OCI-LY1 (cell line): Measurements from ENCODE around the gene LAMTOR1.
"Not testable (repeated sequence)": the region's sequence is repeated elsewhere in the genome, so short reads cannot be mapped to it uniquely, and the experiment has no call there.

Experiments
- H2AFZ ChIP-seq: fragments of 200-600 bp; sonication (generic), shearing (Covaris generic); 2 replicates; pipeline ENCODE4 v1.6.0; 2014; ENCODE audit warnings: antibody characterized with exemption, mild to moderate bottlenecking, low read length
- H3F3A ChIP-seq: fragments of 200-600 bp; sonication (generic), shearing (Covaris generic); 2 replicates; pipeline ENCODE4 v1.6.0; 2014; ENCODE audit warnings: mild to moderate bottlenecking, antibody characterized with exemption, low read length, moderate library complexity; ENCODE audit not compliant: insufficient read depth
- H3K27ac ChIP-seq: fragments of 200-600 bp; sonication (generic); 2 replicates; pipeline ENCODE4 v1.5.1; 2014; ENCODE audit warnings: low read length, mixed run types, mild to moderate bottlenecking, low read depth; ENCODE audit not compliant: poor library complexity, severe bottlenecking
- H3K27me3 ChIP-seq: fragments of 200-600 bp; sonication (generic); 2 replicates; pipeline ENCODE4 v1.6.0; 2014; ENCODE audit warnings: antibody characterized with exemption, mild to moderate bottlenecking, low read length, moderate library complexity; ENCODE audit not compliant: insufficient read depth
- H3K36me3 ChIP-seq: fragments of 200-600 bp; sonication (generic); 2 replicates; pipeline ENCODE4 v1.6.1; 2014; ENCODE audit warnings: mild to moderate bottlenecking, antibody characterized with exemption, low read length, moderate library complexity, mixed read lengths; ENCODE audit not compliant: insufficient read depth
- H3K4me1 ChIP-seq: fragments of 200-600 bp; sonication (generic); 2 replicates; pipeline ENCODE4 v1.5.1; 2014; ENCODE audit warnings: mild to moderate bottlenecking, low read length, moderate library complexity; ENCODE audit not compliant: insufficient read depth, severe bottlenecking
- H3K4me2 ChIP-seq: fragments of 200-600 bp; sonication (generic), shearing (Covaris generic); 2 replicates; pipeline ENCODE4 v1.6.1; 2014; ENCODE audit warnings: low read length
- H3K4me3 ChIP-seq: fragments of 200-600 bp; sonication (generic); 2 replicates; pipeline ENCODE4 v1.5.1; 2014; ENCODE audit warnings: low read length, low read depth, mild to moderate bottlenecking, mixed read lengths; ENCODE audit not compliant: poor library complexity, severe bottlenecking
- H3K79me2 ChIP-seq: fragments of 200-600 bp; shearing (Covaris generic); 2 replicates; pipeline ENCODE4 v1.6.1; 2016; ENCODE audit warnings: mixed run types, low read length, mixed read lengths; ENCODE audit not compliant: insufficient read depth
- H3K9ac ChIP-seq: fragments of 200-600 bp; sonication (generic), shearing (Covaris generic); 2 replicates; pipeline ENCODE4 v1.6.1; 2014; ENCODE audit warnings: mild to moderate bottlenecking, low read length, mixed read lengths
- H3K9me2 ChIP-seq: fragments of 200-600 bp; sonication (generic), shearing (Covaris generic); 2 replicates; pipeline ENCODE4 v1.6.1; 2014; ENCODE audit warnings: low read depth, mild to moderate bottlenecking, low read length, mixed read lengths
- H3K9me3 ChIP-seq: fragments of 200-600 bp; shearing (Covaris generic); 2 replicates; pipeline ENCODE4 v1.6.1; 2014; ENCODE audit warnings: low read length, mixed read lengths
- H4K20me1 ChIP-seq: fragments of 200-600 bp; sonication (generic), shearing (Covaris generic); 2 replicates; pipeline ENCODE4 v1.6.0; 2016; ENCODE audit warnings: mild to moderate bottlenecking, low read length; ENCODE audit not compliant: insufficient read depth
- EZH2 ChIP-seq: fragments of 200-600 bp; sonication (generic), shearing (Covaris generic); IDR thresholded peaks from 2 replicates; pipeline ENCODE4 v1.8.0; 2017; ENCODE audit warnings: borderline replicate concordance, mixed run types, mild to moderate bottlenecking, antibody characterized with exemption, low read length, moderate library complexity, mixed read lengths
- TF ChIP-seq, protein P1 (sequence below): fragments of 200-600 bp; sonication (generic), shearing (Covaris generic); IDR thresholded peaks from 2 replicates; pipeline ENCODE4 v1.5.1; 2017; ENCODE audit warnings: mild to moderate bottlenecking, antibody characterized with exemption, low read length, moderate library complexity, mixed read lengths

Gene LAMTOR1

DNA sequence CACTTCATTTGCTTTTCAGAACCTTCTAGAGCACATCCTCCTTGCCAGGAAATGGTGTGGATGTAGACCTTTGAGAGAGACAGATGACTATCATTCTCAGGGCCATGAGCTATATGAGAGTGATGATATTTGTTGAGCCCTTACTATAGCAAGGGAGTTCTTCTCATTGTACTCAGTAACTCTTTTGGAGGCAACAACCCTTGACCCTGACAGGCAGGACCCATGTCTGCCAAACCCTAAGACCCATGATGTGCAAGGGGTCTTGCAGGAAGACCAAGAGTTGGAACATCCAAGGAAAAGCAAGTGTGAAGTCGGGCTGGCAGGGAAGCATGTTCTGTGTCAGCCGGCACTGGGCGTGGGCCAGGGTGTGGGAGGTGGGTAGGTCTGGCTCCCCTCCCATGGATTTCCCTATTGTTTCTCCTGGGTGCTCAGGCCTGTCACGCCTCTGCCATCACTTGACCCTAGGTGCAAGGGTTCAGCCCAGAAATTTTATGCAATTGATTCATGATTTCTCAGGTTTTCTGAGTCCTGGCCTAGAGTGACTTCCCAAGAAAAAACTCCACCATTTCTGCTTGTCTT lies 33.7 kb upstream of the LAMTOR1 start:
- Histone ChIP-seq H2AFZ (no peak overlapping the region), H3F3A (no peaks in the 10 kb centered on the region), H3K4me1 (no peaks in the 10 kb centered on the region), H3K9me2 (no peaks in the 10 kb centered on the region), H3K36me3 (no peaks in the 10 kb centered on the region), H4K20me1 (no peaks in the 10 kb centered on the region), H3K4me3 (no peak overlapping the region), H3K4me2 (no peak overlapping the region), H3K27ac (no peak overlapping the region), H3K9me3 (no peaks in the 10 kb centered on the region), H3K9ac (no peak overlapping the region), H3K79me2 (no peaks in the 10 kb centered on the region), H3K27me3 (no peaks in the 10 kb centered on the region)
- TF ChIP-seq EZH2: no peak

DNA sequence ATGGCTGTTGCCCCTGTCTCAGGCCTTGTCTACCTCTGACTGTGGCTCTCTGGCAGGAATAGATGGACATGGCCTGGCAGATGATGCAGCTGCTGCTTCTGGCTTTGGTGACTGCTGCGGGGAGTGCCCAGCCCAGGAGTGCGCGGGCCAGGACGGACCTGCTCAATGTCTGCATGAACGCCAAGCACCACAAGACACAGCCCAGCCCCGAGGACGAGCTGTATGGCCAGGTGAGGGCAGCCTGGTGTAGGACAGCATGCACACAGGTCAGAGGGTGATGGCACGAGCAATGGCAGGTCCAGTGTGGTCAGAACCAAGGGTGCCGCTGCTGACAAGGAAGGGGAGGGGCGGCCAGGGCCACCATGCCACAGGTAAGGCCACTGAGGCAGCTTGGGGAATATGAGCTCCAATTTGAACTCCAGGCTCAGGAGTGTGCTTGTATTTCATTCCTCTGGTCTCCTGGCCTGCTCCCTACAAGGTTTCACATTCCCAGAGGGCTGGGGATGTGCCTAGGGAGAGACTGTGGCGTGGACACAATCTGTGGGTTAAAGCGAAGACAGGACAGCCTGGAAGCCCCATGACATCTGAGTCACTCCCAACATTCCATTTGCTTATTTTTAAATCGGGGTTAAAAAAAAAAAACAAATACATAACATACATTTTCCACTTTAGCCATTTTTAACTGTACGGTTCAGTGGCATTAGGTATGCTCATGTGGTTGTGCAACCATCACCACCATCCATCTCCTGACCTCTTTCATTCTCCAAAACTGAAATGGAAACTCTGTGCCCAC lies 33.0 kb upstream of the LAMTOR1 start:
- Histone ChIP-seq H2AFZ (no peak overlapping the region), H3K9me3 (no peaks in the 10 kb centered on the region), H3K36me3 (no peaks in the 10 kb centered on the region), H3K9me2 (no peaks in the 10 kb centered on the region), H3K4me3 (no peak overlapping the region), H3K27ac (no peak overlapping the region), H3K4me2 (no peak overlapping the region), H3K9ac (no peak overlapping the region), H3K79me2 (no peaks in the 10 kb centered on the region), H3K4me1 (no peaks in the 10 kb centered on the region), H3K27me3 (no peaks in the 10 kb centered on the region), H4K20me1 (no peaks in the 10 kb centered on the region), H3F3A (no peaks in the 10 kb centered on the region)
- TF ChIP-seq, protein P1, sequence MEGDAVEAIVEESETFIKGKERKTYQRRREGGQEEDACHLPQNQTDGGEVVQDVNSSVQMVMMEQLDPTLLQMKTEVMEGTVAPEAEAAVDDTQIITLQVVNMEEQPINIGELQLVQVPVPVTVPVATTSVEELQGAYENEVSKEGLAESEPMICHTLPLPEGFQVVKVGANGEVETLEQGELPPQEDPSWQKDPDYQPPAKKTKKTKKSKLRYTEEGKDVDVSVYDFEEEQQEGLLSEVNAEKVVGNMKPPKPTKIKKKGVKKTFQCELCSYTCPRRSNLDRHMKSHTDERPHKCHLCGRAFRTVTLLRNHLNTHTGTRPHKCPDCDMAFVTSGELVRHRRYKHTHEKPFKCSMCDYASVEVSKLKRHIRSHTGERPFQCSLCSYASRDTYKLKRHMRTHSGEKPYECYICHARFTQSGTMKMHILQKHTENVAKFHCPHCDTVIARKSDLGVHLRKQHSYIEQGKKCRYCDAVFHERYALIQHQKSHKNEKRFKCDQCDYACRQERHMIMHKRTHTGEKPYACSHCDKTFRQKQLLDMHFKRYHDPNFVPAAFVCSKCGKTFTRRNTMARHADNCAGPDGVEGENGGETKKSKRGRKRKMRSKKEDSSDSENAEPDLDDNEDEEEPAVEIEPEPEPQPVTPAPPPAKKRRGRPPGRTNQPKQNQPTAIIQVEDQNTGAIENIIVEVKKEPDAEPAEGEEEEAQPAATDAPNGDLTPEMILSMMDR: no peak
- no peak for TF ChIP-seq EZH2

GRCh38 chr11:72135473-72135872 lies 32.4 kb upstream of the LAMTOR1 start, which contains the start of gene FOLR3:
Gene FOLR3 (plus strand): TSS chr11:72135725. CDS start chr11:72135953, 228 bp downstream.
- not testable (repeated sequence) for H3K36me3 ChIP-seq, H3K27ac ChIP-seq, H3K9me3 ChIP-seq, H3K79me2 ChIP-seq, H3K4me3 ChIP-seq, H3K9me2 ChIP-seq, H3K9ac ChIP-seq, H3K27me3 ChIP-seq, H4K20me1 ChIP-seq, H2AFZ ChIP-seq, H3K4me1 ChIP-seq, H3K4me2 ChIP-seq, H3F3A ChIP-seq

DNA sequence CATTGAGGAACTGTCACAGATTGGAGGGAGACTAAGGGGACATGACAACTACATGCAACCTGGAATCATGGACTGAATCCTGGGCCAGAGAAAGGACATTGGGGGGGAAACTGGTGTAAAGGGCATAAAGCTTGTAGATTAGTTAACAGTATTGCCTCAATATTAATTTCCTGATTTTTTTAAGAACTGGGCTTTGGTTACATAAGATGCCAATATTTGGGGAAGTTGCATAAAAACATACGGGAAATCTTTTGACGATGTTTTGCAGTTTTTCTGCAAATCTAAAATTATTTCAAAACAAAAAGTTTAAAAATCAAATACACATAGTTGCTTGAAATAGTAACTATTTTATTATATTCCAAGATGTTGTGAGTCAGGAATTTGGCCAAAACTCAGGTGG lies 29.5 kb upstream of the LAMTOR1 start:
- Histone ChIP-seq H3K4me3 (no peak overlapping the region), H3K9me3 (peaks cover 4% of the 10 kb centered on the region; the same call in 1 of the 2 replicates), H3K27ac (no peak overlapping the region), H3K79me2 (no peaks in the 10 kb centered on the region), H3K9ac (no peak overlapping the region), H3K4me1 (no peaks in the 10 kb centered on the region), H3K4me2 (no peak overlapping the region), H3F3A (no peaks in the 10 kb centered on the region), H3K9me2 (no peaks in the 10 kb centered on the region), H3K36me3 (no peaks in the 10 kb centered on the region), H2AFZ (no peak overlapping the region), H3K27me3 (no peaks in the 10 kb centered on the region; the same call in 1 of the 2 replicates), H4K20me1 (no peaks in the 10 kb centered on the region)
- no peak for TF ChIP-seq EZH2
- TF ChIP-seq, protein P1: no peak
